H1 (cell line): ENCODE data around the gene GABRG3. TPM values are rescaled to one million over a fixed set of nuclear protein-coding genes. Genes with fewer than 3 reads are reported as not detected.

Experiments used
- CREB1 ChIP-seq: IDR thresholded peaks from 2 replicates; pipeline ENCODE4 v1.6.1; 2012; ENCODE audit warnings: inconsistent platforms
- EGR1 ChIP-seq: IDR thresholded peaks from 2 replicates; pipeline ENCODE4 v1.6.1; 2011; ENCODE audit warnings: low read depth, low read length, borderline replicate concordance
- SAP30 ChIP-seq: fragments of 300-600 bp; sonication (generic); IDR thresholded peaks from 2 replicates; pipeline ENCODE4 v1.7.1; 2012; ENCODE audit warnings: low read length, moderate library complexity, mild to moderate bottlenecking, inconsistent platforms; ENCODE audit not compliant: insufficient read depth, insufficient replicate concordance
- SP1 ChIP-seq: IDR thresholded peaks from 2 replicates; pipeline ENCODE4 v1.6.1; 2011; ENCODE audit warnings: low read depth, low read length
- polyA plus RNA-seq, 7 experiments: library from polyadenylated mRNA; depleted of rRNA in 3 of 7; stranded (reverse) in 5 of 7; unstranded in 2 of 7; fragments of >200 nt in 5 of 7; fragments of 200-250 nt in 2 of 7; gene quantifications; 1 replicate in 5 of 7; 2 replicates in 1 of 7; 4 replicates in 1 of 7; pipeline versions ENCODE4 v1.2.1 to v1.2.3, GENCODE V29; 2011 to 2013; ENCODE audit warnings: missing spikeins in 2 of 7, mixed read lengths in 2 of 7
- total RNA-seq: library from RNA; stranded (reverse); fragmentation: NEBNext Ultra II Directional; extraction: Animal tissue kit (Norgen Biotek cat#: 25700); gene quantifications from 2 replicates; pipeline ENCODE4 v1.2.1, GENCODE V29; 2021

The GABRG3 gene
- total and polyA plus RNA-seq, 2 of the 8 experiments (the other 6 are each of a cell fraction or from before 2014, with no cell fraction given) = 0.17 to 0.80 TPM

DNA sequence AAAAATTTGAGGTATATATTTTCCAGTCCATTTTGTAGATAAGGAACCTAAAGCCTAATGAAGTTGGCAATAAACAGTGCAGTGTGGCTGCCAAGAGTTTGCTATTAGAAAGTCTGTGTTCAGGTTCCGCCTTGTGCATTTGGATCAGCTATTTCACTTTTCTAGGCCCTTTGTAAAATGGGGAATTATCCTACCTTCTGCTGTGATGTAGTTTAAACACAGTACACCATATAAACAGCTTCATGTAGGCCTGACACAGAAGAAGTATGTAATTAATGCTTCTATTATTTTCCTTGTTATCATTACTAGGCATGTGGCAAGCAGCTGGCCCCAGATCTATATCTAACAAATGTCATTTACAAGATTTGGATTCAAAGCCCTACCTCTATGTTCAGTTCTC is 456.3 kb downstream of the GABRG3 start (continued):
- TF ChIP-seq EGR1 (no peak), SAP30 (no peak), SP1 (no peak), CREB1 (no peak)
